GM12875 (cell line): ENCODE measurements around the gene CCDC124.

Experiments used
- H3K4me3 ChIP-seq: one replicate; pipeline ENCODE4 v1.5.1; 2011; ENCODE audit warnings: low read depth, low read length, control low read depth
- TF ChIP-seq, protein P1 (sequence below): IDR thresholded peaks from 2 replicates; pipeline ENCODE4 v1.5.1; 2011; ENCODE audit warnings: low read depth, mild to moderate bottlenecking, control low read depth, inconsistent platforms, low read length, moderate library complexity, borderline replicate concordance; ENCODE audit not compliant: insufficient read depth

CCDC124 gene

DNA sequence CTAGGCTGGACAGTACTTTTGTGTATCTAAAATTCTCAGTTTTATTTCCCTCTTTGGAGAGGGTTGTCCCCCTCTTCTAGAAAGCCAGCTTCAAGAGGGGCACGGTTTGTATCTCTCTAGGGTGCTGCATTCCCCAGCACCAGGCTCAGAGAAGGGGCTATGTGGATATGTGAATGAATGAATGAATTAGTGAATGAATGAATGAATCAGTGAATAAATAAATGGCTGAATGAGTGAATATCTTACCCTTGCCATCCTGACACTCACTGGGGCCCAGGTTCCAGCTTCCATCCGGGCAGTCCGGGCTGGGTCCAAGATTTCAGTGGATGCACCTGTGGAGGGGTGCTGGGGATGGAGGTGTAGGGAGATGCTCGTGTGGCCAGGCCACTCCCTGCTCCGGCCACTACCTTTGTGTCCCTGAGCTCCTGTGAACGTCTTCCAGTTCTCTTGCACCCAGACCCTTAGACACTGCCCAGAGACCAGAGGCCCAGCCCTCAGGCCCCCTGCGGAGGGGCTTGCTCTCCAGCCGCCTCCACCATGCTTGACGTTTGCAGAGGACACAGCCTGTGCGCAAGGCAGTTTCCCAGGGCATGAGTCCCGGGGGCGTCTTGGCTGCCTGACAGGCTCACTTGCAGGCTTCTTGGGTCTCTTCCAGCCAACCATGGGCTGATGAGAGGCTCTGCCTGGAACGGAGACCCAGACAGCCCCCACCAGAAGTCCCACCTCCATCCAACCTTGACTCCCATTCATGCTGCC is 31.3 kb downstream of the CCDC124 start:
- no peak overlapping the region for H3K4me3 ChIP-seq
- TF ChIP-seq, protein P1, sequence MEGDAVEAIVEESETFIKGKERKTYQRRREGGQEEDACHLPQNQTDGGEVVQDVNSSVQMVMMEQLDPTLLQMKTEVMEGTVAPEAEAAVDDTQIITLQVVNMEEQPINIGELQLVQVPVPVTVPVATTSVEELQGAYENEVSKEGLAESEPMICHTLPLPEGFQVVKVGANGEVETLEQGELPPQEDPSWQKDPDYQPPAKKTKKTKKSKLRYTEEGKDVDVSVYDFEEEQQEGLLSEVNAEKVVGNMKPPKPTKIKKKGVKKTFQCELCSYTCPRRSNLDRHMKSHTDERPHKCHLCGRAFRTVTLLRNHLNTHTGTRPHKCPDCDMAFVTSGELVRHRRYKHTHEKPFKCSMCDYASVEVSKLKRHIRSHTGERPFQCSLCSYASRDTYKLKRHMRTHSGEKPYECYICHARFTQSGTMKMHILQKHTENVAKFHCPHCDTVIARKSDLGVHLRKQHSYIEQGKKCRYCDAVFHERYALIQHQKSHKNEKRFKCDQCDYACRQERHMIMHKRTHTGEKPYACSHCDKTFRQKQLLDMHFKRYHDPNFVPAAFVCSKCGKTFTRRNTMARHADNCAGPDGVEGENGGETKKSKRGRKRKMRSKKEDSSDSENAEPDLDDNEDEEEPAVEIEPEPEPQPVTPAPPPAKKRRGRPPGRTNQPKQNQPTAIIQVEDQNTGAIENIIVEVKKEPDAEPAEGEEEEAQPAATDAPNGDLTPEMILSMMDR, result no peak

GRCh38 chr19:17965370-17966128 is 32.7 kb downstream of the CCDC124 start:
- no peak overlapping the region for H3K4me3 ChIP-seq
- TF ChIP-seq, protein P1, result no peak

DNA sequence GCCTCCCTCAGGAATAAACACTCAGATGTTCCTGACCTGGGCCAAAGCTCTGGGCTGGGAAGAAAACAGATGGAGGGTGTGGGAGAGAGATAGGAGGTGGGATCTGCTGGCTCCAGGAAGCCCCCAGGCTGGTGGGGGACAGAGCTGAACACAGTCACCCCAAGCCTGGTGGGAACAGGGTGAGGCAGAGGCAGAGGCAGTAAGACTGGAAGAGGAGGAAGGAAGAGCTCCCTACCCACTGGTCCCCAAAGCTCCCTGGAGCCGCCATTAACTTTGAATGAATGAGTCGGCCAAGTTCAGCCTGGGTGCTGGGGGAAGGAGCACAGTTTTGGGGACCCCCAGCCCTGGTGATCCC is 33.3 kb downstream of the CCDC124 start:
- TF ChIP-seq, protein P1, result no peak
- no peak overlapping the region for H3K4me3 ChIP-seq

DNA sequence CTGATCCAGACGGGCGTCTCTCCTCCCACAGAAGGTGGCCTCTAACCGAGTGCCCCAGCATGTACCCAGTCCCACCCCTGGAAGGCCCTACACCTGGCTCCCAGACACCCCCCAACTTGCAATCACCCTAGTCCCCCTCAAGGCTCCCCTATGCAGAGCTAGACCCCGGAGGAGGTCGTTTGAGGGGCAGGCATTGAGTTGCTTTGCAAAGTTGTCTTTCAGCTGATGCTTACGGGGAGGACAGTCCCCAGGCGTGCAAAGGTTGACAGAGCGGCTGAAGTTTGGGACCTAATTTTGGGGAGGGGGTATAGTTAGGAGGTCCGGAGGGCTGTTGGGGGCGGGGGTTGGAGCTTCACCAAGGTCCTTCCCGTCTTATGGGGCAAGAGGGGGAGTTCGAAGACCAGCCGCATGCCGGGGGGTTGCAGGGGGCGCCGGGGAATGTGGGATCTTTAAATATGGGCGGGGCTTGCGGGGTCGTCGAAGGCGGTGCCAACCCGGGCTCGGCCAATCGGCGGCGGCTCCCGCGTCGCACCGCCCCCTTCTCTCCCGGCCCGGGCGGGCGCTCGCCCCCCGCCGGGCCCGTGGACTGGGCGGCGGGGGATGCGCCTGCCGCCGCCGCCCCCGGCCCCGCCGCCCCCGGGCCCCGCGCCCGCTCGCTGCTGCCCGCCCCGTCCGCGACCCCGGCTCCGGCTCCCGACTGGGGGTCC is 33.9 kb downstream of the CCDC124 start, which contains the start of gene KCNN1:
TSS of gene KCNN1 (plus strand) at position 558 of the 707 bp plus-strand sequence. CDS start 6,782 bp downstream, outside the sequence.
- no peak within 1 kb of the TSS for H3K4me3 ChIP-seq
- TF ChIP-seq, protein P1, result no peak

- no peak overlapping the region for H3K4me3 ChIP-seq
- TF ChIP-seq, protein P1, result no peak
These were observed 34.6 kb downstream of the CCDC124 start for GRCh38 chr19:17967257-17968051.

- no peak overlapping the region for H3K4me3 ChIP-seq
- TF ChIP-seq, protein P1, result no peak
These were observed 35.5 kb downstream of the CCDC124 start for GRCh38 chr19:17968362-17968761.
